Natural killer cell (primary cell): ENCODE results near the gene C1QTNF7. TPM values are rescaled to one million over a fixed set of nuclear protein-coding genes. Genes with fewer than 3 reads are reported as not detected.

Source experiments
- ATAC-seq, 3 donors: fragments of 150-1000 bp in 2 of 3; fragments of 200-7000 bp in 1 of 3; cut with Tn5 transposase; 1 replicate in 1 of 3; 2 replicates in 2 of 3; pipeline ENCODE4 v1.10.0; 2021; ENCODE audit warnings: mild to moderate bottlenecking in 2 of 3, moderate library complexity in 2 of 3
- DNase-seq, 2 donors: peaks; one replicate each; pipeline versions ENCODE4 v3.0.0 to v3.0.0-alpha.2; 2013 to 2021; ENCODE audit warnings: mixed read lengths in 1 of 2
- H3K27ac ChIP-seq: one replicate; pipeline ENCODE4 v1.5.1; 2013; ENCODE audit warnings: mild to moderate bottlenecking, low read length
- H3K27me3 ChIP-seq: one replicate; pipeline ENCODE4 v1.6.1; 2013; ENCODE audit warnings: low read length; ENCODE audit not compliant: control insufficient read depth, insufficient read depth
- H3K36me3 ChIP-seq: one replicate; pipeline ENCODE4 v1.6.1; 2013; ENCODE audit warnings: low read length; ENCODE audit not compliant: control insufficient read depth, insufficient read depth
- H3K4me1 ChIP-seq: one replicate; pipeline ENCODE4 v1.6.1; 2013; ENCODE audit warnings: low read length; ENCODE audit not compliant: control insufficient read depth, insufficient read depth
- H3K4me3 ChIP-seq: one replicate; pipeline ENCODE4 v1.5.1; 2013; ENCODE audit warnings: low read length
- H3K9me3 ChIP-seq: one replicate; pipeline ENCODE4 v1.6.1; 2013; ENCODE audit warnings: low read length; ENCODE audit not compliant: control insufficient read depth, insufficient read depth
- H3K27ac Mint-ChIP-seq, 2 donors: one replicate each; pipeline ENCODE4 v1.8.0; 2022; ENCODE audit warnings: mild to moderate bottlenecking in 2 of 2, mixed read lengths in 2 of 2, moderate library complexity in 1 of 2
- H3K27me3 Mint-ChIP-seq, 2 donors: one replicate each; pipeline ENCODE4 v1.8.0; 2022; ENCODE audit warnings: low read depth in 2 of 2, mixed read lengths in 2 of 2
- H3K36me3 Mint-ChIP-seq: one replicate; pipeline ENCODE4 v1.8.0; 2022; ENCODE audit warnings: mixed read lengths
- H3K4me1 Mint-ChIP-seq, 2 donors: one replicate each; pipeline ENCODE4 v1.8.0; 2022; ENCODE audit warnings: mixed read lengths in 2 of 2
- H3K4me3 Mint-ChIP-seq: one replicate; pipeline ENCODE4 v1.8.0; 2022; ENCODE audit warnings: mild to moderate bottlenecking, moderate library complexity, mixed read lengths
- H3K9me3 Mint-ChIP-seq, 2 donors: one replicate each; pipeline ENCODE4 v1.8.0; 2022; ENCODE audit warnings: mixed read lengths in 2 of 2
- CTCF ChIP-seq: fragments of 200-600 bp; IDR thresholded peaks from one replicate; pipeline ENCODE4 v1.8.0; 2022; ENCODE audit warnings: antibody characterized with exemption
- WGBS: methylation state at CpG from one replicate; pipeline ENCODE4 v1.1.7; 2013; ENCODE audit warnings: missing lambda C conversion rate; ENCODE audit not compliant: insufficient coverage; 5-methylcytosine and 5-hydroxymethylcytosine counted together
- intact Hi-C: fragments of 100-400 bp; cut with micrococcal nuclease; formaldehyde crosslinking; loops from one replicate; pipeline ENCODE4 v1.14.2; 2022
- total RNA-seq, 4 donors: library from RNA; stranded (reverse); fragments of 120-200 nt in 1 of 4; gene quantifications; one replicate each; pipeline versions ENCODE4 v1.2.3 to v1.2.4, GENCODE V29; 2013 to 2022

Gene C1QTNF7
- total RNA-seq, 3 donors from 2014 or later (not counting 1 experiment from before 2014, with no cell fraction given) = not detected

- no peak for ATAC-seq
- no peaks in the 10 kb centered on the region for H3K27me3 ChIP-seq
- no CpG with 5 or more reads among the region's 2 CpGs for WGBS
Observed at GRCh38 chr4:15427161-15427560, 672 bp upstream of the C1QTNF7 start.

GRCh38 chr4:15428611-15429010 lies 778 bp downstream of the C1QTNF7 start:
- intact Hi-C loops = no loop called here
- no peak overlapping the region for H3K27ac ChIP-seq
- Mint-ChIP-seq H3K27me3 (peaks cover 0 to 9% of the 10 kb centered on the region in 2 donors), H3K4me3 (no peak overlapping the region), H3K9me3 (no peaks in the 10 kb centered on the region), H3K4me1 (peaks cover 0 to 7% of the 10 kb centered on the region in 2 donors), H3K27ac (no peak overlapping the region), H3K36me3 (no peaks in the 10 kb centered on the region)
- H3K9me3 ChIP-seq = no peaks in the 10 kb centered on the region
- ATAC-seq = no peak
- H3K4me3 ChIP-seq = no peak overlapping the region
- no peak for DNase-seq
- H3K4me1 ChIP-seq = no peaks in the 10 kb centered on the region
- TF ChIP-seq CTCF = no peak
- WGBS = 86% methylated on average over 1 of the region's 1 CpG
- H3K27me3 ChIP-seq = no peaks in the 10 kb centered on the region
- no peaks in the 10 kb centered on the region for H3K36me3 ChIP-seq

More at GRCh38 chr4:15427161-15427560, 672 bp upstream of the C1QTNF7 start:
- Histone ChIP-seq H3K4me3 (no peak overlapping the region), H3K36me3 (no peaks in the 10 kb centered on the region), H3K27ac (no peak overlapping the region), H3K9me3 (no peaks in the 10 kb centered on the region), H3K4me1 (no peaks in the 10 kb centered on the region)
- intact Hi-C loops = no loop called here
- DNase-seq = no peak
- Mint-ChIP-seq H3K36me3 (no peaks in the 10 kb centered on the region), H3K4me3 (no peak overlapping the region), H3K27me3 (peaks cover 0 to 9% of the 10 kb centered on the region in 2 donors), H3K27ac (no peak overlapping the region), H3K4me1 (peaks cover 0 to 7% of the 10 kb centered on the region in 2 donors), H3K9me3 (no peaks in the 10 kb centered on the region)
- no peak for TF ChIP-seq CTCF

GRCh38 chr4:15434091-15434490 lies 6.3 kb downstream of the C1QTNF7 start:
- Histone ChIP-seq H3K27ac (no peak overlapping the region), H3K4me1 (no peaks in the 10 kb centered on the region), H3K27me3 (no peaks in the 10 kb centered on the region), H3K9me3 (no peaks in the 10 kb centered on the region), H3K4me3 (no peak overlapping the region), H3K36me3 (no peaks in the 10 kb centered on the region)
- Mint-ChIP-seq H3K27me3 (peaks cover 0 to 6% of the 10 kb centered on the region in 2 donors), H3K27ac (no peak overlapping the region), H3K4me1 (no peaks in the 10 kb centered on the region), H3K4me3 (no peak overlapping the region), H3K36me3 (no peaks in the 10 kb centered on the region), H3K9me3 (no peaks in the 10 kb centered on the region)
- TF ChIP-seq CTCF = no peak
- ATAC-seq (no peak), DNase-seq (no peak)
- WGBS = 90% methylated on average over 2 of the region's 2 CpGs
- intact Hi-C loops = no loop called here

GRCh38 chr4:15434676-15435075 lies 6.8 kb downstream of the C1QTNF7 start:
- intact Hi-C loops = no loop called here
- Mint-ChIP-seq H3K9me3 (no peaks in the 10 kb centered on the region), H3K4me1 (no peaks in the 10 kb centered on the region), H3K36me3 (no peaks in the 10 kb centered on the region), H3K27me3 (peaks cover 0 to 6% of the 10 kb centered on the region in 2 donors), H3K27ac (no peak overlapping the region), H3K4me3 (no peak overlapping the region)
- H3K27ac ChIP-seq = no peak overlapping the region
- H3K9me3 ChIP-seq = no peaks in the 10 kb centered on the region
- 82% methylated on average over 2 of the region's 2 CpGs for WGBS
- no peaks in the 10 kb centered on the region for H3K27me3 ChIP-seq
- no peak overlapping the region for H3K4me3 ChIP-seq
- H3K4me1 ChIP-seq = no peaks in the 10 kb centered on the region
- no peaks in the 10 kb centered on the region for H3K36me3 ChIP-seq
- ATAC-seq (no peak), DNase-seq (no peak)
- TF ChIP-seq CTCF = no peak
